GM18505 (cell line): ENCODE measurements around the gene SPHK1.
"Not testable (repeated sequence)": the region's sequence is repeated elsewhere in the genome, so short reads cannot be mapped to it uniquely, and the experiment has no call there.

Experiments
- ATAC-seq: cut with Tn5 transposase; IDR thresholded peaks from one replicate; pipeline ENCODE4 v1.9.1; 2021; ENCODE audit not compliant: unreplicated experiment
- POLR2A ChIP-seq: IDR thresholded peaks from 4 replicates; pipeline ENCODE4 v1.6.1; 2011; ENCODE audit warnings: borderline replicate concordance; ENCODE audit not compliant: insufficient read depth, insufficient read length; ENCODE audit errors: extremely low read depth

SPHK1 gene

DNA sequence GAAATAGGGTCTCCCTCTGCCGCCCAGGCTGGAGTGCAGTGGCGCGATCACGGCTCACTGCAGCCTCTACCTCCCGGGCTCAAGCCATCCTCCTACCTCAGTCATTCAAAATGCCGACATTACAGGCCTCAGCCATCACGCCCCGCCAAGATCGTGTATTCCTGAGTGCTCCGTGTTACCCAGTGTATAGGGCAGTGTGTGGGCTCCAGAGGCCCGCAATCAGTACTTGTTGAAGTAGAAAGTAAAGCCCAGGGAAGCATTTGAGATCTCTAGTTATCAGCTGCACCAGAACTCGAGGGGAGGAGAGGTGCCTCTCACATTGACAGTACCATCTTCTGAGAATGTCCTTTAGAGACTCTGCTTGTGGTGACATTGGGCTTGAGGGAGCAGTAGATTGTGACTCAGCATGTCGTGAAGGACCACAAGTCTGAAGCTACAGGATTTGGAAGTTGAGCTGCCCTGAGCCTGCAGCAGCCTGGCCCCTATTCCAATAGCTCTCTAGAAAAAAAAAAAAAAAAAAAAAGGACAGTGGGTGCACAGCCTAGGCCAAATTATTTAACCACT is 29.6 kb upstream of the SPHK1 start:
- ATAC-seq: no peak
- TF ChIP-seq POLR2A: no peak

DNA sequence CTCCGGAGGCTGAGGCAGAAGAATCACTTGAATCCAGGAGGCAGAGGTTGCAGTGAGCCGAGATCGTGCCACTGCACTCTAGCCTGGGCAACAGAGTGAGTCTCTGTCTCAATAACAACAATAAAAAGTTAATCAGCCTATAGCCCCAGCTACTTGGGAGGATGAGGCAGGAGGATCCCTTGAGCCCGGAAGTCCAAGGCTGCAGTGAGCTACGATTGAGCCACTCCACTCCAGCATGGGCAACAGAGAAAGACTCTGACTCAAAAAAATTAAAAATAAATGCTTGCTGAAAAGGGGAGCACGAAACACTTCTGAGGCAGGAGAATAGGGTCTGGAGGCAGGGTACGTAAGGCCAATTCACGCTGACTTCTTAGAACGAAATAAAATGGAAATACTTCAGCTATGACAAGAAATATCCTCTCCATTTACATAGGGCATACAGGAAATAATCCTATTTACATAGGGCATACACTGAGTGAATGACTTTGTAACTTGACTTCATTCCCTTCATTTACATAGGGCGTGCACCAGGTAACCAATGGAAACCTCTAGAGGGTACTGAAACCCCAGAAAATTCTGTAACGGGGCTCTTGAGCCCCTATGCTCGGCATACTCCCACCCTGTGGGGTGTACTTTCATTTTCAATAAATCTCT is 27.5 kb upstream of the SPHK1 start:
- ATAC-seq: no peak

DNA sequence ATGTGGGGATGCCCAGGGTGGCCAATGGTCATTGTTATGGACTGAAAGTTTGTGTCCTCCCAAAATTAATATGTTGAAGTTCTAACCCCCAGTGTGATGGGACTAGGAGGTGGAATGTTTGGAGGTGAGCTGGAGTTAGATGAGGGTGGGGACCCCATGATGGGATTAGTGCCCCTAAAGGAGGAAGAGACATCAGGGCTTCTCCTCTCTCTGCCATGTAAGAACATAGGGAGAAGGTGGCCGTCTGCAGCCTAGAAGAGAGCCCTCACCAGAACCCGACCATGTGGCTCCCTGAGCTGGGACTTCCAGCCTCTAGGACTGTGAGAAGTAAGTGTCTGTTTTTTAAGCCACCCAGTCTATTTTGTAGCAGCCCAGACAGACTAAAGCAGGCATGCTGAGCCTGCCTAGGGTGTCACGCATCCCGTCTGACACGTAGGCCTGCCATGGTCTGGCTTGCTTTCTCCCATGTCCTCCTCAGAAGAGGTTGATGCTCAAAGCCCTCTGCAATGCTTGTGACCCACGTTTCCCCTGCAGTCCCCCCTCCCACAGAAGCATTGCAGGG is 26.7 kb upstream of the SPHK1 start:
- ATAC-seq: no peak
- no peak for TF ChIP-seq POLR2A

More for the DNA sequence above, 27.5 kb upstream of the SPHK1 start:
- no peak for TF ChIP-seq POLR2A

DNA sequence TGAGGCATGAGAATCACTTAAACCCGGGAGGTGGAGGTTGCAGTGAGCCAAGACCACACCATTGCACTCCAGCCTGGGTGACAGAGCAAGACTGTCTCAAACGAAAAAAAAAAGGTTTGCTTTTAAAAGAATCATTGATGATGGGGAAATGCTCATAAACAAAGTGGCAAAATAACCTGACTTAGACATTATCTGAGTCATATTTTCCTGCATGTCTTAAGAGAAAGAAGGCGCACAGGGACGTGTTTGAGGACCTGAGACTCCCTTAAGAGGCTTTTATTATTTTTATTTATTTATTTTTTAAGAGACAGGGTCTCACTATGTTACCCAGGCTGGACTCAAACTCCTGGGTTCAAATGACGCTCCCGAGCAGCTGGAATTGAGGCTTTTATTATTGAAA is 25.0 kb upstream of the SPHK1 start:
- no peak for ATAC-seq
- TF ChIP-seq POLR2A: no peak

DNA sequence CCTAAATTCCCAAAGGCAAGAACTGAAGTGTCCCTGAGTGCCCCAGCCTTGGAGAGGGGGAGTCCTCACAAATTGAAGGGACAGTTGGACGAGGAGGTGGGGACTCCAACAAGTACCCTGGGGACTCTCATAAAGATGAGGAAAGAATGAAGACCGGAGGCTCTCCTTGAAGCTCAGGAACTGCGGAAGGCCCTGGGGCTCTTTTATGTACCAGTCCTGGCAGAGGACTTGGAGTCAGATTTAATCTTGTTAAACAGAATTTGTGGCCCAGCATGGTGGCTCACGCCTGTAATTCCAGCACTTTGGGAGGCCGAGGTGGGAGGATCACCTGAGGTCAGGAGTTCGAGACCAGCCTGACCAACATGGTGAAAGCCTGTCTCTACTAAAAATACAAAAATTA is 24.6 kb upstream of the SPHK1 start:
- not testable (repeated sequence) for ATAC-seq

DNA sequence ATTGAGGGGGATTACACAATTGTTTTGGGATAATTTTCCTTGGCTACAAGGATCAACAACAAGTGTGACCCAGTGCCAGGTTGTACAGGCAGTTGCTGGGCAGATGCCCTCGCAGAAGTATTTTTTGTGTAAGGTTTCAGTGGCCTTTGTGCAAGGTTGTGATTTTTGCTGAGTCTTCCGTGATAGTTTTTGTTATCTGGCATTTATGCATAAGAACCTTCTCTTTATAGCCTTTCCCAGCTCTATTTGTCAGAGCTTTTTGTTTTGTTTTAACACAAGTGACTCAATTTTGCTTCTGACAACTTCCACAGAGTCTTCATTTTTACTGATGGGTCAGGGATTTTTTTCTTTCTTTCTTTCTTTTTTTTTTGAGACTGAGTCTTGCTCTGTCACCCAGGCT is 23.9 kb upstream of the SPHK1 start:
- no peak for TF ChIP-seq POLR2A
- no peak for ATAC-seq

DNA sequence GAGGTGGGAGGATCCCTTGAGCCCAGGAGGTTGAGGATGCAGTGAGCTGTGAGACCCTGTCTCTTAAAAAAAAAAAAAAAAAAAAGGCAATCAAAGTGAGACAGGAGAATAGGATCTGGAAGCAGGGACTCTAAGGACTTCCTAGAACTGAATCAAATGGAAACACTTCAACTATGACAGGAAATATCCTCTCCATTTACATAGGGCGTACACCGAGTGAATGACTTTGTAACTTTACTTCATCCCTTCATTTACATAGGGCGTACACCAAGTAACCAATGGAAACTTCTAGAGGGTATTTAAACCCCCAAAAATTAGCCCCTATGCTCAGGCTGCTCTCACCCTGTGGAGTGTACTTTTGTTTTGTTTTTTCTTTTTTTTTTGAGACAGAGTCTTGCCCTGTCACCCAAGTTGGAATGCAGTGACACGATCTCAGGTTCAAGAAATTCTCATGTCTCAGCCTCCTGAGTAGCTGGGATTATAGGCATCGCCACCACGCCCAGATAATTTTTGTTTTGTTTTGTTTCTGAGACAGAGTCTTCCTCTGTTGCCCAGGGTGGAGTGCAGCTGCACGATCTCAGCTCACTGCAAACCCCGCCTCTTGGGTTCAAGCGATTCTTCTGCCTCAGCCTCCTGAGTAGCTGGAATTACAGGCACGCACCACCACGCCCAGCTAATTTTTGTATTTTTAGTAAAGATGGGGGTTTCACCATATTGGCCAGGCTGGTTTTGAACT is 21.1 kb upstream of the SPHK1 start:
- TF ChIP-seq POLR2A: no peak
- no peak for ATAC-seq

DNA sequence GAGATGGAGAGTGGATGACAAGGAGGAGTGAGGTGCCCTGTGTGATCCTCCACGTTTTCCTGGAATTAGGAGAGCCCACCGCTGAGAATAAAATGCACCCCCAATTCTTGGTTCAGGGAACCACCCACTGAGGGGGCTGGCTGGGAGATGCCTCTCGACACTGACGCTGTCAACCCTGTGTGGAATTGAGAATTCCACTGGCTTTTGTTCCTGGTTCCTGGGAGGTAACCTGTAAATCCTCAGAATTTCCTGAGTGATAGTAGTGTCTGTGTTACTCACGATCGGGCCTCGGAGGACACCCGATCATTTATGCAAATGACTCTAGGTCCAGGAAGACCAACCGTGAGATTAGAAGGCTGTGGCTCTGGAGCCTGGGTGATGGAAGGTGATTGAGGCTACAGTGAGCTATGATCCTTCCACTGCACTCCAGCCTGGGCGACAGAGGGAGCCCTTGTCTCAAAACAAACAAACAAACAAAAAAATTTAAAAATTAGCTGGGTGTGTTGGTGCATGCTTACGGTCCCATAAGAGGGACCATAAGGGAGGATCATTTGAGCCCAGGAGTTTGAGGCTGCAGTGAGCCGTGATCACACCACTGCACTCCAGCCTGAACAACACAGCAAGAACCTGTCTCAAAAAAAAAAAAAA is 19.0 kb upstream of the SPHK1 start:
- no peak for ATAC-seq
- no peak for TF ChIP-seq POLR2A

DNA sequence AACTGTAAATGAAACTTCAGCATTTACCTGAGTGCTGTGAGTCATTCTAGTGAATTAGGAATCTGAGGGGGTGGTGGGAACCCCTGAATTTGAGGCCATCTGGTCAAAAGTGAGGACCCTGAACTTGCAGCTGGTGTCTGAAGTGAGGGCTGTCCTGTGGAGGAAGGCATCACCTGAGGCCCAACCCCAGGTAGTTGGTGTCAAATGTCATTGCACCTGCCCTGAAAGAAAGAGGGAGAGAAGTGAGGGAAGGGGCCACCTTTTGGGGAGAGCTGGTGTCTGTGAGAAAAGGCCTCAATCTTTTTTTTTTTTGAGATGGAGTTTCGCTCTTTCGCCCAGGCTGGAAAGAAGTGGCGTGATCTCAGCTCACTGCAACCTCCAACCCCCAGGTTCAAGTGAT is 18.2 kb upstream of the SPHK1 start:
- no peak for TF ChIP-seq POLR2A
- no peak for ATAC-seq

DNA sequence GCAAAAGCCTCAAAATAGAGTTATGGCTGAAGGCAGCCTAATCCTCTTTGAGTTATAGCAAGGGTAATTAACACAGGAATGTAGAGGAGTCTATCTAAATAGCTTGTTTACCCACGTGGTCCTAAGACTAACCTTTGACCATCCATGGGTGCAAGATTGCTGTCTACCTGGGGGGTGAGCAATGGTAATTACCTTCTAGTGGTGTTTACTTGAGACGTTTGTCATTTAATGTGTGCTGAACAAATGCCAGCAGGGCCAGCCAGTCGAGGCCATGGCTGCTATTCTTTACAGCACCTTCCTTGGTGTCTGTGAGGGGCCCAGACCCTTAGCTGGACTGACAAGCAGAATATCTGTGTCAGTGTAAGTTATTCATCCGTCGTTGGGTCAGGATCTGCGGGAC is 16.8 kb upstream of the SPHK1 start:
- no peak for TF ChIP-seq POLR2A
- no peak for ATAC-seq

DNA sequence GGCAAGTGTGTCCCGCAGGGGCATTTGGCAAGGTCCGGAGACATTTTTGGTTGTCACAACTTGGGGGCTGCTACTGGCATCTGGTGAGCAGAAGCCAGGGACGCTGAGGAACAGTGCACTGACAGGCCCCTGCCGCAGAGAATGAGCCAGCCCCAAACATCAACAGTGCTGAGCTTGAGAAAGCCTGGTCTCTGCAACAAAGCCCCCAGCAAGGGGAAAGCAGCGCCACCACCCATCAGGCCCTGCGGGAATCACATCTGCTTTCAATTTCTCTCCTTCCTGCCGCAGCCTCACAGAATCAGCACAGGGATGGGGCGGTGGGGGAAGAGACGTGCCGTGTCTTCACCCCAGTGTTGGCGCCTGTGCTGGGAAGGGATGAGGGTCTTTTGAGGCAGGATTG is 15.9 kb upstream of the SPHK1 start:
- no peak for ATAC-seq
- TF ChIP-seq POLR2A: no peak

DNA sequence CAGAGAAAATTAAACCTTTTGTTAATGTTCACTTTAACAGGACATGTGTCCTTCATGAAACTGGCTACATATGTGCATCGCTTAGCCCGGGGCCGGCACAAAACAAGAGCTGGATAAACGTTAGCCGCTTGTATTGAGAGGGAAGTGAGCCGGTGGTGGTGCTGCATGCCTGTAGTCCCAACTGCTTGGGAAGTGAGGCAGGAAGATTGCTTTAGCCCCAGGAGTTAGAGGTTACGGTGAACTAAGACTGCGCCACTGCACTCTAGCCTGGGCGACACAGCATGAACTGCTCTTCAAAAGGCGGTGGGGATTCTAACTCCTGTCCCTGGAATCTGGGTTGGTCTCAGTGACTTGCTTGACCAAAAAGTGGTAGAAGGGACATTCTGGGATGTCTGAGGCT is 15.0 kb upstream of the SPHK1 start:
- ATAC-seq: no peak
- TF ChIP-seq POLR2A: no peak

DNA sequence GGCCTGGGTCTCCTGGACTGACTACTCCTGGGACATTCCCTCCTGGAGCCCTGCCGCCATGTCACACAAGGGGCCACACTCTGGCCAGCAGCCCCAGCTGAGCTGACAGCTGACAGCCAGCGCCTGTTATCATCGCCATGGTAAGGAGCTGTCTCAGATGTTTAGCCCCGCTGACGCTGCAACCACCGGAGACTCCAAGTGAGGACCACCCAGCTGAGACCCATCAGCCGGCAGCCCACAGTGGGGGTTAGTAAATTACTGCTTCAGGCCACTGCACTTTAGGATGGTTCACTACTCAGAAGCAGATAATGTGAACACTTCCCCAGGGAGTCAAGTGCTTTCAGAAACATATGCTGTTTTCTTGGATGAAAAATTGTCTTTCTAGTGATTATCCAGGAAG is 14.6 kb upstream of the SPHK1 start:
- ATAC-seq: no peak
- TF ChIP-seq POLR2A: no peak
